ENCODE measurements around the gene ZFP36. TPM values are rescaled to one million over a fixed set of nuclear protein-coding genes. Genes with fewer than 3 reads are reported as not detected.

Gene ZFP36
- total RNA-seq, 4 donors from 2014 or later, result 280 to 924 (median 309) TPM

DNA sequence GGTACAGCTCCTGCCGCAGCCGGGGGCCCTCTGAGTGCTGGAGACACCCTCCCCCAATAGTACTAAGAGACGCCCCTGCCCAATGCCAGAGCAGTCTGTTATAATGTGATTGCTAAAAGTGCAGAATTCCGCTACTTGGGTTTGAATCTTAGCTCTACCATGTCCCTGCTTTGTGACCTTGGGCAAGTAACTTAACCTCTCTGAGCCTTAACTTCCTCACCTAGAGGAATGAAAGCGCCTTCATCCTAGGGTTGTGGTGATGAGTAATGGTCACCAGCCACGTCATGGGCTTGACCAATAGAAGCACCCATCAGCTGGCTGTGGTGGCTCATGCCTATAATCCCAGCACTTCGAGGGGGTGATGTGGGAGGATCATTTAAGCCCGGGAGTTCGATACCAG lies 12.4 kb downstream of the ZFP36 start:
- no peak for DNase-seq
- Histone ChIP-seq H3K4me1 (peaks cover 0 to 21% (median 11%) of the 10 kb centered on the region in 4 donors), H3K36me3 (no peaks in the 10 kb centered on the region), H3K4me3 (no peak overlapping the region), H3K9me3 (no peaks in the 10 kb centered on the region), H3K27ac (no peak overlapping the region), H3K27me3 (peaks cover 4% of the 10 kb centered on the region)
- WGBS, 2 donors (ENCODE audit: low coverage in 1 of 2), result 70 to 89% methylated on average over 2 to 9 of the region's 9 CpGs
- intact Hi-C loops (cut with DNase I; ENCODE audit: low total_unique reads), result no loop called here
- TF ChIP-seq, protein P1, sequence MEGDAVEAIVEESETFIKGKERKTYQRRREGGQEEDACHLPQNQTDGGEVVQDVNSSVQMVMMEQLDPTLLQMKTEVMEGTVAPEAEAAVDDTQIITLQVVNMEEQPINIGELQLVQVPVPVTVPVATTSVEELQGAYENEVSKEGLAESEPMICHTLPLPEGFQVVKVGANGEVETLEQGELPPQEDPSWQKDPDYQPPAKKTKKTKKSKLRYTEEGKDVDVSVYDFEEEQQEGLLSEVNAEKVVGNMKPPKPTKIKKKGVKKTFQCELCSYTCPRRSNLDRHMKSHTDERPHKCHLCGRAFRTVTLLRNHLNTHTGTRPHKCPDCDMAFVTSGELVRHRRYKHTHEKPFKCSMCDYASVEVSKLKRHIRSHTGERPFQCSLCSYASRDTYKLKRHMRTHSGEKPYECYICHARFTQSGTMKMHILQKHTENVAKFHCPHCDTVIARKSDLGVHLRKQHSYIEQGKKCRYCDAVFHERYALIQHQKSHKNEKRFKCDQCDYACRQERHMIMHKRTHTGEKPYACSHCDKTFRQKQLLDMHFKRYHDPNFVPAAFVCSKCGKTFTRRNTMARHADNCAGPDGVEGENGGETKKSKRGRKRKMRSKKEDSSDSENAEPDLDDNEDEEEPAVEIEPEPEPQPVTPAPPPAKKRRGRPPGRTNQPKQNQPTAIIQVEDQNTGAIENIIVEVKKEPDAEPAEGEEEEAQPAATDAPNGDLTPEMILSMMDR (IDR thresholded peaks at IDR 0.05), result no peak
- TF ChIP-seq POLR2AphosphoS5 (IDR thresholded peaks at IDR 0.05), result no peak
- TF ChIP-seq POLR2A (IDR thresholded peaks at IDR 0.05), result no peak
- no peak for TF ChIP-seq EP300 (IDR thresholded peaks at IDR 0.05; ENCODE audit: low read depth)
- in situ Hi-C loops (cut with MboI; ENCODE audit: low pct_ligation_motif_present in 1 of 4, low pct_unique_long_range_greater_than_20kb in 1 of 4, low sequenced_read_pairs in 3 of 4), result no loop called here

DNA sequence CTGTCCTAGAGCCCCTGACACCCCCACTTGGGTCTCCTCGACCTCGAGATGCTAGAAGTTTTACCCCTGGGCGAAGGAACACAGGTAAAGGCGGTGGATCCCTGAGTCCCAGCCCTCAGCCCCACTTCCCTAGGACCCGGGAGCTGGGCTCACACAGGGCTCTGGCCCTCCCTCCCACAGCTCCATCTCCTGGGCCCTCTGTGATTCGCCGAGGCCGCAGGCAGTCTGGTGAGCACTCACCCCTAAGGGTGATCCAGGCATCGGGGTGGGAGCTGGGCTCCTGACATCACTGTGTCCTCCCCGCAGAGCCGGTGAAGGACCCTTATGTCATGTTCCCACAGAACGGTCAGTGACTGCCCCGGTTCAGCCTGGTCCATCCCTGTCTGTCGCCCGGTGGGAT lies 14.1 kb downstream of the ZFP36 start:
- no peak for TF ChIP-seq EP300 (IDR thresholded peaks at IDR 0.05; ENCODE audit: low read depth)
- TF ChIP-seq POLR2AphosphoS5 (IDR thresholded peaks at IDR 0.05), result no peak
- TF ChIP-seq, protein P1 (IDR thresholded peaks at IDR 0.05), result no peak
- TF ChIP-seq POLR2A (IDR thresholded peaks at IDR 0.05), result no peak
- Histone ChIP-seq H3K9me3 (no peaks in the 10 kb centered on the region), H3K27ac (no peak overlapping the region), H3K27me3 (no peaks in the 10 kb centered on the region), H3K4me3 (no peak overlapping the region), H3K4me1 (peaks cover 0 to 4% (median 2%) of the 10 kb centered on the region in 4 donors), H3K36me3 (no peaks in the 10 kb centered on the region)
- no peak for DNase-seq
- WGBS, 2 donors (ENCODE audit: low coverage in 1 of 2), result 91% methylated on average over 8 to 15 of the region's 15 CpGs
- intact Hi-C loops (cut with DNase I; ENCODE audit: low total_unique reads) (no loop called here), in situ Hi-C loops (cut with MboI; ENCODE audit: low pct_ligation_motif_present in 1 of 4, low pct_unique_long_range_greater_than_20kb in 1 of 4, low sequenced_read_pairs in 3 of 4) (no loop called here)

DNA sequence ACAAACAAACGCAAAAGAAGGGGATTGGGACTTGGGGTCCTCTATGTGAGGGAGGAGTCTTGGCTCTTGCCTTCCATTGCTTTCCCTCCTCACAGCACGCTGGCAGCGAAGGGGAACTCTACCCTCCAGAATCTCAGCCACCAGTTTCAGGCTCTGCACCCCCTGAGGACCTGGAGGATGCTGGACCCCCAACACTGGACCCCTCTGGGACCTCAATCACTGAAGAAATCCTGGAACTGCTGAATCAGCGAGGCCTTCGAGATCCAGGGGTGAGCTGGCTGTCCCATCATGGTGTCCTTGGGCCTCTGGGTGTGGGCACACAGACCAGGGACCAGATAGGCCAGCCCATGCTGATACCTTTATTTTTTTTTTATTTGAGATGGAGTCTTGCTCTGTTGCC lies 15.4 kb downstream of the ZFP36 start:
- intact Hi-C loops (cut with DNase I; ENCODE audit: low total_unique reads), result no loop called here
- H3K36me3 ChIP-seq, result no peaks in the 10 kb centered on the region
- WGBS, 2 donors (ENCODE audit: low coverage in 1 of 2), result 75 to 95% methylated on average over 1 to 5 of the region's 5 CpGs

DNA sequence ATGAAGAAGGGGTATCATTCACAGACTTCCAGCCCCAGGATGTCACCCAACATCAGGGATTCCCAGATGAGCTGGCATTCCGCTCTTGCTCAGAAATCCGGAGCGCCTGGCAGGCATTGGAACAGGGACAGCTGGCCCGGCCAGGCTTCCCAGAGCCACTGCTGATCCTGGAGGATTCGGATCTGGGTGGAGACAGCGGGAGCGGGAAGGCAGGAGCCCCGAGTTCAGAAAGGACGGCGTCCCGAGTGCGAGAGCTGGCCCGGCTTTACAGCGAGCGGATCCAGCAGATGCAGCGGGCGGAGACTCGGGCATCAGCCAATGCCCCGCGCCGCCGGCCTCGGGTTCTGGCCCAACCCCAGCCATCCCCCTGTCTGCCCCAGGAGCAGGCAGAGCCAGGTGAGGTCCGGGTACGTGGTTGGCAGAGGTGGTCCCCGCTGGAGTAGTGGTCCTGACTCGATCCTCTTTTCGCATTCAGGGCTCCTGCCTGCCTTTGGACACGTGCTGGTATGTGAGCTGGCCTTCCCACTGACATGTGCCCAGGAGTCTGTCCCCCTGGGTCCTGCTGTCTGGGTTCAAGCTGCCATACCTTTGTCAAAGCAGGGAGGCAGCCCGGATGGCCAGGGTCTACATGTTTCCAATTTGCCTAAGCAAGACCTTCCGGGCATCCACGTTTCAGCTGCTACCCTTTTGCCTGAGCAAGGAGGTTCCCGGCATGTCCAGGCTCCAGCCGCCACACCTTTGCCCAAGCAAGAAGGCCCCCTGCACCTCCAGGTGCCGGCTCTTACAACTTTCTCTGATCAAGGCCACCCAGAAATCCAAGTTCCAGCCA lies 16.8 kb downstream of the ZFP36 start:
- TF ChIP-seq POLR2AphosphoS5 (IDR thresholded peaks at IDR 0.05), result peak in 1 of 3 donors; percentile 20
- TF ChIP-seq, protein P1 (IDR thresholded peaks at IDR 0.05), result no peak
- WGBS, 2 donors (ENCODE audit: low coverage in 1 of 2), result 84% methylated on average over 35 of the region's 35 CpGs; no CpG with 5 or more reads in 1 of the 2 donors
- peaks cover 0 to 6% (median 2%) of the 10 kb centered on the region in 4 donors for H3K4me1 ChIP-seq
- no peak overlapping the region for H3K4me3 ChIP-seq
- DNase-seq, result no peak
- H3K27me3 ChIP-seq, result no peaks in the 10 kb centered on the region
- intact Hi-C loops (cut with DNase I; ENCODE audit: low total_unique reads), result no loop called here
- H3K36me3 ChIP-seq, result no peaks in the 10 kb centered on the region
- no peaks in the 10 kb centered on the region for H3K9me3 ChIP-seq
- in situ Hi-C loops (cut with MboI; ENCODE audit: low pct_ligation_motif_present in 1 of 4, low pct_unique_long_range_greater_than_20kb in 1 of 4, low sequenced_read_pairs in 3 of 4), result no loop called here
- no peak overlapping the region for H3K27ac ChIP-seq

More for the DNA sequence above, 15.4 kb downstream of the ZFP36 start:
- Histone ChIP-seq H3K9me3 (no peaks in the 10 kb centered on the region), H3K4me1 (no peaks in the 10 kb centered on the region), H3K27me3 (no peaks in the 10 kb centered on the region), H3K27ac (no peak overlapping the region), H3K4me3 (no peak overlapping the region)
- in situ Hi-C loops (cut with MboI; ENCODE audit: low pct_ligation_motif_present in 1 of 4, low pct_unique_long_range_greater_than_20kb in 1 of 4, low sequenced_read_pairs in 3 of 4), result no loop called here
- TF ChIP-seq, protein P1 (IDR thresholded peaks at IDR 0.05), result no peak
- no peak for TF ChIP-seq POLR2A (IDR thresholded peaks at IDR 0.05)
- no peak for TF ChIP-seq EP300 (IDR thresholded peaks at IDR 0.05; ENCODE audit: low read depth)
- no peak for TF ChIP-seq POLR2AphosphoS5 (IDR thresholded peaks at IDR 0.05)
- no peak for DNase-seq
